Bronchial epithelial cell (primary cell): ENCODE data around the gene PDLIM7. TPM values are rescaled to one million over a fixed set of nuclear protein-coding genes. Genes with fewer than 3 reads are reported as not detected.

Source experiments
- DNase-seq: peaks from one replicate; pipeline ENCODE4 v3.0.0-alpha.2; 2010; ENCODE audit warnings: low read depth
- FAIRE-seq: peaks from 2 replicates; lab custom pipeline; 2011; peaks lifted over from hg19 to GRCh38; lab: Jason Lieb, UNC
- H3K27me3 ChIP-seq: 2 replicates; pipeline ENCODE4 v1.5.1; 2011; ENCODE audit warnings: low read length; ENCODE audit not compliant: control insufficient read depth, insufficient read depth
- H3K36me3 ChIP-seq: 2 replicates; pipeline ENCODE4 v1.5.1; 2011; ENCODE audit warnings: low read length; ENCODE audit not compliant: control insufficient read depth, insufficient read depth
- H3K4me3 ChIP-seq: 2 replicates; pipeline ENCODE4 v1.5.1; 2011; ENCODE audit warnings: mild to moderate bottlenecking, low read depth, low read length, control low read depth
- CTCF ChIP-seq: IDR thresholded peaks from 2 replicates; pipeline ENCODE4 v1.5.1; 2011; ENCODE audit warnings: mild to moderate bottlenecking, moderate library complexity, low read length, control low read depth, inconsistent platforms; ENCODE audit not compliant: insufficient read depth, severe bottlenecking
- total RNA-seq: library from RNA; depleted of rRNA; stranded (reverse); fragments of >200 nt; gene quantifications from 2 replicates; pipeline ENCODE4 v1.2.1, GENCODE V29; 2014

The PDLIM7 gene
- total RNA-seq, 1 donor from 2014 or later = 19.5 TPM

- DNase-seq (peak; percentile 69), FAIRE-seq (no peak)
- H3K27me3 ChIP-seq = no peaks in the 10 kb centered on the region
- peak overlapping the region; percentile 79 for H3K4me3 ChIP-seq
- peaks cover 21% of the 10 kb centered on the region for H3K36me3 ChIP-seq
- no peak for TF ChIP-seq CTCF
Measured at GRCh38 chr5:177496727-177497291, 595 bp downstream of the PDLIM7 start.

- FAIRE-seq = no peak
- Histone ChIP-seq H3K4me3 (peak overlapping the region; percentile 79), H3K27me3 (no peaks in the 10 kb centered on the region), H3K36me3 (peaks cover 24% of the 10 kb centered on the region)
- DNase-seq = peak; percentile 38
- peak; percentile 62 for TF ChIP-seq CTCF
Measured at GRCh38 chr5:177496070-177496726, 1.2 kb downstream of the PDLIM7 start.

- Histone ChIP-seq H3K36me3 (peaks cover 29% of the 10 kb centered on the region), H3K27me3 (no peaks in the 10 kb centered on the region), H3K4me3 (no peak overlapping the region)
- DNase-seq = peak; percentile 42
- TF ChIP-seq CTCF = no peak
- no peak for FAIRE-seq
Measured at GRCh38 chr5:177495243-177496060, 2.0 kb downstream of the PDLIM7 start.

- Histone ChIP-seq H3K36me3 (peaks cover 36% of the 10 kb centered on the region), H3K4me3 (no peak overlapping the region), H3K27me3 (no peaks in the 10 kb centered on the region)
- FAIRE-seq = no peak
- peak; percentile 32 for TF ChIP-seq CTCF
- DNase-seq = peak; percentile 80
Measured at GRCh38 chr5:177494346-177495195, 2.8 kb downstream of the PDLIM7 start.

- FAIRE-seq (no peak), DNase-seq (no peak)
- H3K36me3 ChIP-seq = peaks cover 43% of the 10 kb centered on the region
- no peaks in the 10 kb centered on the region for H3K27me3 ChIP-seq
- TF ChIP-seq CTCF = no peak
- no peak overlapping the region for H3K4me3 ChIP-seq
Measured at GRCh38 chr5:177493795-177494345, 3.5 kb downstream of the PDLIM7 start.
